ENCODE data around the gene HYCC2. TPM values are rescaled to one million over a fixed set of nuclear protein-coding genes. Genes with fewer than 3 reads are reported as not detected.

HYCC2 gene
- total and polyA plus RNA-seq, 2 of the 8 experiments (the other 6 are each of a cell fraction or from before 2014, with no cell fraction given) = 0.86 to 8.0 TPM

- TF ChIP-seq BRCA1 (IDR thresholded peaks at IDR 0.05; ENCODE audit: low read depth, low read length) = no peak
- TF ChIP-seq SP1 (IDR thresholded peaks at IDR 0.05; ENCODE audit: low read depth, low read length) = no peak
- no peak for TF ChIP-seq CHD1 (IDR thresholded peaks at IDR 0.05; ENCODE audit: low read depth, low read length)
- TF ChIP-seq NRF1 (IDR thresholded peaks at IDR 0.05; ENCODE audit: low read depth, low read length) = no peak
- TF ChIP-seq RNF2 (IDR thresholded peaks at IDR 0.05; ENCODE audit: borderline replicate concordance, low read depth, low read length, missing control alignments, poor library complexity, severe bottlenecking) = no peak
- no peak for TF ChIP-seq EGR1 (IDR thresholded peaks at IDR 0.05; ENCODE audit: borderline replicate concordance, low read depth, low read length)
- TF ChIP-seq TAF1 (IDR thresholded peaks at IDR 0.05; ENCODE audit: low read depth, low read length) = no peak
- no peak for TF ChIP-seq CREB1 (IDR thresholded peaks at IDR 0.05)
- DNase-seq (ENCODE audit: low read depth in 1 of 2, low spot score in 2 of 2) (no peak), FAIRE-seq (no peak)
- no peak overlapping the region for H2BK120ac ChIP-seq (replicated peaks; ENCODE audit: low read depth, low read length)
- no peak overlapping the region for H3K27ac ChIP-seq (ENCODE audit: low read depth, low read length)
- no peaks in the 10 kb centered on the region for H3K27me3 ChIP-seq (replicated peaks in 1 of 4; ENCODE audit: control insufficient read depth in 3 of 4, extremely low read depth in 1 of 4, insufficient read depth in 3 of 4, low read length in 3 of 4)
- H3K79me2 ChIP-seq (ENCODE audit: control insufficient read depth in 1 of 2, insufficient read depth in 2 of 2, low read length in 2 of 2) = no peaks in the 10 kb centered on the region
- no peak overlapping the region for H3K4me3 ChIP-seq (ENCODE audit: extremely low read depth in 1 of 4, insufficient read depth in 2 of 4, low read depth in 3 of 4, low read length in 4 of 4)
- no peaks in the 10 kb centered on the region for H3K23me2 ChIP-seq (ENCODE audit: low read depth, low read length)
- no peak overlapping the region for H2AK5ac ChIP-seq (ENCODE audit: low read depth, low read length)
- H3K4me2 ChIP-seq (ENCODE audit: insufficient read depth in 1 of 2, low read depth in 2 of 2, low read length in 2 of 2) = no peak overlapping the region
- 100% methylated on average over 1 of the region's 1 CpG; no CpG with 5 or more reads in 1 of the 2 experiments for WGBS, 2 experiments (ENCODE audit: extremely low coverage in 1 of 2, insufficient coverage in 1 of 2, insufficient read length in 1 of 2, insufficient replicate concordance in 2 of 2, low coverage in 1 of 2, low lambda C conversion rate in 2 of 2, missing lambda C conversion rate in 1 of 2)
- no peak overlapping the region for H2BK5ac ChIP-seq (ENCODE audit: low read depth, low read length)
- no peak overlapping the region for H4K5ac ChIP-seq (ENCODE audit: insufficient read length, low read depth, low read length)
- CTCF ChIA-PET (ENCODE audit: partially characterized antibody) = interaction anchor here (0.6 to 1.3 kb wide), 3 partner anchors 27 to 99 kb away, joined by 3 read pairs; no protein-coding TSS in a partner anchor
- H3K4ac ChIP-seq (replicated peaks; ENCODE audit: insufficient read length, low read depth, low read length) = no peak overlapping the region
- no peaks in the 10 kb centered on the region for H3K36me3 ChIP-seq (ENCODE audit: control insufficient read depth in 2 of 4, insufficient read depth in 4 of 4, low read length in 3 of 4)
- H3K56ac ChIP-seq (replicated peaks; ENCODE audit: insufficient read length, low read depth, low read length) = no peak overlapping the region
- H2BK12ac ChIP-seq (ENCODE audit: low read depth, low read length) = no peak overlapping the region
- no peak overlapping the region for H2AFZ ChIP-seq (ENCODE audit: low read length)
- H2BK15ac ChIP-seq (ENCODE audit: low read length) = no peak overlapping the region
- H3K23ac ChIP-seq (ENCODE audit: insufficient read length) = no peak overlapping the region
- no peak overlapping the region for H2BK20ac ChIP-seq (ENCODE audit: low read length)
- H3K79me1 ChIP-seq (ENCODE audit: low read depth, low read length) = no peaks in the 10 kb centered on the region; the same call in 1 of the 2 replicates
- H3K9me3 ChIP-seq (ENCODE audit: insufficient read depth in 2 of 2, low read depth in 1 of 2, low read length in 1 of 2) = no peaks in the 10 kb centered on the region
- H4K8ac ChIP-seq (ENCODE audit: extremely low read depth, insufficient read depth, low read length) = no peak overlapping the region
- POLR2A ChIA-PET (ENCODE audit: partially characterized antibody) = no interaction called here
- H3K4me1 ChIP-seq (replicated peaks in 1 of 4; ENCODE audit: control insufficient read depth in 3 of 4, insufficient read depth in 4 of 4, low read length in 3 of 4) = no peaks in the 10 kb centered on the region
- H4K91ac ChIP-seq (replicated peaks; ENCODE audit: insufficient read length, low read length) = no peak overlapping the region
- H3K9ac ChIP-seq (replicated peaks in 1 of 4; ENCODE audit: extremely low read depth in 1 of 4, low read depth in 3 of 4, low read length in 3 of 4) = no peak overlapping the region; a peak in 1 of 7 replicates
- H3K18ac ChIP-seq (ENCODE audit: extremely low read depth, low read length) = no peak overlapping the region
- no peak overlapping the region for H3K14ac ChIP-seq (ENCODE audit: insufficient read length)
- no peaks in the 10 kb centered on the region for H4K20me1 ChIP-seq (replicated peaks in 1 of 2; ENCODE audit: control insufficient read depth in 1 of 2, insufficient read depth in 2 of 2, low read length in 2 of 2)
Observed at GRCh38 chr2:201058914-201059313, 12.6 kb downstream of the HYCC2 start.

Data from H1 (cell line).